HepG2 (cell line): Measurements from ENCODE around the gene CKS2. TPM values are rescaled to one million over a fixed set of nuclear protein-coding genes. Genes with fewer than 3 reads are reported as not detected.
A peak's percentile ranks its signal among the peaks of the same experiment; 100 is the strongest.

Source experiments
- AGO2 ChIP-seq: fragments of 200-400 bp; formaldehyde crosslinking; optimal IDR thresholded peaks from 2 replicates; pipeline ENCODE3; 2017; ENCODE audit warnings: mild to moderate bottlenecking, low read depth, low read length, moderate library complexity
- ARNT ChIP-seq: fragments of 450-650 bp; IDR thresholded peaks from 2 replicates; pipeline ENCODE4 v1.6.1; 2017
- ARNT2 ChIP-seq: sonication (generic); formaldehyde crosslinking; IDR thresholded peaks from 2 replicates; pipeline ENCODE4 v1.8.0; 2022; ENCODE audit warnings: mild to moderate bottlenecking, low read depth, missing genetic modification reagents, moderate library complexity
- BRF2 ChIP-seq: sonication (generic); formaldehyde crosslinking; IDR thresholded peaks from 2 replicates; pipeline ENCODE4 v1.8.1; 2022; ENCODE audit warnings: mild to moderate bottlenecking, missing genetic modification reagents
- CENPX ChIP-seq: sonication (generic); formaldehyde crosslinking; IDR thresholded peaks from 2 replicates; pipeline ENCODE4 v1.9.0; 2021; ENCODE audit warnings: mild to moderate bottlenecking, missing genetic modification reagents, moderate library complexity
- ETV6 ChIP-seq: sonication (generic); formaldehyde crosslinking; conservative IDR thresholded peaks from 2 replicates; pipeline ENCODE4 v1.4.0; 2020; ENCODE audit warnings: missing genetic modification reagents
- FLYWCH1 ChIP-seq: sonication (generic); formaldehyde crosslinking; IDR thresholded peaks from 2 replicates; pipeline ENCODE4 v1.8.1; 2023; ENCODE audit warnings: mild to moderate bottlenecking, missing genetic modification reagents
- GABPA ChIP-seq, 2 experiments: IDR thresholded peaks; 2 replicates each; pipeline ENCODE4 v1.6.1; 2011 to 2016; ENCODE audit warnings: low read depth in 2 of 2, low read length in 1 of 2, missing biosample characterization in 1 of 2, missing genetic modification characterization in 1 of 2
- GATAD1 ChIP-seq: IDR thresholded peaks from 2 replicates; pipeline ENCODE4 v1.6.1; 2016; ENCODE audit warnings: missing genetic modification reagents, missing compliant biosample characterization
- HIVEP1 ChIP-seq: sonication (generic); formaldehyde crosslinking; IDR thresholded peaks from 2 replicates; pipeline ENCODE4 v1.4.0; 2020; ENCODE audit warnings: mild to moderate bottlenecking, missing genetic modification reagents
- HOXD1 ChIP-seq: sonication (generic); formaldehyde crosslinking; IDR thresholded peaks from 2 replicates; pipeline ENCODE4 v1.5.0; 2020; ENCODE audit warnings: missing genetic modification reagents
- MLX ChIP-seq: IDR thresholded peaks from 2 replicates; pipeline ENCODE4 v1.6.1; 2016
- NFE2L1 ChIP-seq: sonication (generic); formaldehyde crosslinking; IDR thresholded peaks from 2 replicates; pipeline ENCODE4 v1.4.0; 2020; ENCODE audit warnings: missing genetic modification reagents, mild to moderate bottlenecking, borderline replicate concordance
- PHF5A ChIP-seq: IDR thresholded peaks from one replicate; pipeline ENCODE4 v1.6.1; 2018; ENCODE audit warnings: low read depth, missing genetic modification reagents; ENCODE audit not compliant: unreplicated experiment
- RFXANK ChIP-seq: IDR thresholded peaks from 2 replicates; pipeline ENCODE4 v1.6.1; 2016
- THAP9 ChIP-seq: sonication (generic); formaldehyde crosslinking; IDR thresholded peaks from 2 replicates; pipeline ENCODE4; 2020; ENCODE audit warnings: missing genetic modification reagents, mild to moderate bottlenecking, borderline replicate concordance
- TRIM22 ChIP-seq: fragments of 450-650 bp; IDR thresholded peaks from 2 replicates; pipeline ENCODE4 v1.6.1; 2017
- U2AF2 ChIP-seq: fragments of 200-400 bp; formaldehyde crosslinking; IDR thresholded peaks from 2 replicates; pipeline ENCODE4 v1.6.1; 2017; ENCODE audit warnings: low read depth, mild to moderate bottlenecking, low read length
- ZFP82 ChIP-seq: sonication (generic); formaldehyde crosslinking; IDR thresholded peaks from 2 replicates; pipeline ENCODE4 v1.5.1; 2020; ENCODE audit warnings: mild to moderate bottlenecking, missing genetic modification reagents, borderline replicate concordance
- ZMYM2 ChIP-seq: sonication (generic); formaldehyde crosslinking; IDR thresholded peaks from 2 replicates; pipeline ENCODE4 v1.8.0; 2022; ENCODE audit warnings: mild to moderate bottlenecking, missing genetic modification reagents
- ZNF124 ChIP-seq: sonication (generic); formaldehyde crosslinking; IDR thresholded peaks from 2 replicates; pipeline ENCODE4 v1.4.0; 2020; ENCODE audit warnings: missing genetic modification reagents
- ZNF343 ChIP-seq: sonication (generic); formaldehyde crosslinking; IDR thresholded peaks from 2 replicates; pipeline ENCODE4 v1.4.0; 2020; ENCODE audit warnings: mild to moderate bottlenecking, missing genetic modification reagents
- ZNF430 ChIP-seq: sonication (generic); formaldehyde crosslinking; IDR thresholded peaks from 2 replicates; pipeline ENCODE4 v1.9.0; 2021; ENCODE audit warnings: mild to moderate bottlenecking, missing genetic modification reagents
- ZNF546 ChIP-seq: sonication (generic); formaldehyde crosslinking; conservative IDR thresholded peaks from 2 replicates; pipeline ENCODE4 v1.8.1; 2023; ENCODE audit warnings: mild to moderate bottlenecking, missing genetic modification reagents
- ZNF558 ChIP-seq: sonication (generic); formaldehyde crosslinking; IDR thresholded peaks from 2 replicates; pipeline ENCODE4 v1.9.0; 2022; ENCODE audit warnings: mild to moderate bottlenecking, missing genetic modification reagents, borderline replicate concordance
- ZNF614 ChIP-seq: IDR thresholded peaks from 2 replicates; pipeline ENCODE4 v1.6.1; 2018; ENCODE audit warnings: missing biosample characterization, missing genetic modification reagents, inconsistent platforms, borderline replicate concordance
- ZNF790 ChIP-seq: sonication (generic); formaldehyde crosslinking; IDR thresholded peaks from 2 replicates; pipeline ENCODE4 v1.8.0; 2022; ENCODE audit warnings: missing genetic modification reagents, mild to moderate bottlenecking, borderline replicate concordance
- polyA plus RNA-seq, 8 experiments: library from polyadenylated mRNA; depleted of rRNA in 3 of 8; stranded (reverse) in 7 of 8; unstranded in 1 of 8; fragments of >200 nt; fragmentation: Illumina TruSeq in 4 of 8; extraction: Trizol in 4 of 8; gene quantifications; 2 replicates each; pipeline versions ENCODE4 v1.2.1 to v1.2.3, GENCODE V29; 2011 to 2016; ENCODE audit warnings: low read depth in 4 of 8, missing spikeins in 1 of 8, mixed read lengths in 1 of 8; ENCODE audit not compliant: insufficient read depth in 1 of 8
- total RNA-seq, 5 experiments: library from RNA; depleted of rRNA; stranded (reverse); fragments of >200 nt; fragmentation: Illumina TruSeq; extraction: Trizol; gene quantifications; 2 replicates each; pipeline ENCODE4 v1.2.3, GENCODE V29; 2016; ENCODE audit warnings: low read depth in 1 of 5

CKS2 gene
- total and polyA plus RNA-seq, 2 of the 13 experiments (the other 11 are each of a cell fraction or from before 2014, with no cell fraction given) = 251 to 317 TPM

GRCh38 chr9:89350988-89351557 is 40.1 kb downstream of the CKS2 start (continued):
- TF ChIP-seq GATAD1 (CRISPR knock-in tag) = peak; percentile 65; the same call in 1 of the 2 replicates
- no peak for TF ChIP-seq HOXD1 (CRISPR knock-in tag)
- TF ChIP-seq AGO2 = no peak
- no peak for TF ChIP-seq ZMYM2
- TF ChIP-seq HIVEP1 (CRISPR knock-in tag) = peak; percentile 21; the same call in 1 of the 2 replicates
- TF ChIP-seq ETV6 (CRISPR knock-in tag) = no peak
- TF ChIP-seq ZNF343 (CRISPR knock-in tag) = no peak
- 0 out of 2 replicates have a peak, but pooled peaks have one; percentile 41 for TF ChIP-seq ZNF558 (CRISPR knock-in tag)
- no peak for TF ChIP-seq ZNF546 (CRISPR knock-in tag)
- no peak for TF ChIP-seq GABPA (IDR thresholded peaks at IDR 0.05; ENCODE audit: low read depth, low read length)
- peak; percentile 37 for TF ChIP-seq GABPA (CRISPR knock-in tag; IDR thresholded peaks at IDR 0.05; ENCODE audit: low read depth)
- no peak for TF ChIP-seq NFE2L1 (CRISPR knock-in tag)
- TF ChIP-seq THAP9 = no peak
- no peak for TF ChIP-seq ARNT
- TF ChIP-seq ZNF614 (CRISPR knock-in tag) = peak; percentile 82; the same call in 1 of the 2 replicates
- 0 out of 2 replicates have a peak, but pooled peaks have one; percentile 63 for TF ChIP-seq ARNT2 (CRISPR knock-in tag)
- no peak for TF ChIP-seq U2AF2
- TF ChIP-seq FLYWCH1 (CRISPR knock-in tag) = no peak
- no peak for TF ChIP-seq ZNF124
- TF ChIP-seq TRIM22 = no peak
- no peak for TF ChIP-seq ZFP82 (CRISPR knock-in tag)
- peak; percentile 75 for TF ChIP-seq MLX
- TF ChIP-seq ZNF430 (CRISPR knock-in tag) = no peak
- TF ChIP-seq ZNF790 (CRISPR knock-in tag) = no peak
- TF ChIP-seq RFXANK (CRISPR knock-in tag) = no peak
- TF ChIP-seq PHF5A = no peak
- TF ChIP-seq BRF2 = no peak; the same call in 1 of the 2 replicates
- no peak for TF ChIP-seq CENPX (CRISPR knock-in tag)
